ENCODE results near the gene APBA2.

The APBA2 gene

DNA sequence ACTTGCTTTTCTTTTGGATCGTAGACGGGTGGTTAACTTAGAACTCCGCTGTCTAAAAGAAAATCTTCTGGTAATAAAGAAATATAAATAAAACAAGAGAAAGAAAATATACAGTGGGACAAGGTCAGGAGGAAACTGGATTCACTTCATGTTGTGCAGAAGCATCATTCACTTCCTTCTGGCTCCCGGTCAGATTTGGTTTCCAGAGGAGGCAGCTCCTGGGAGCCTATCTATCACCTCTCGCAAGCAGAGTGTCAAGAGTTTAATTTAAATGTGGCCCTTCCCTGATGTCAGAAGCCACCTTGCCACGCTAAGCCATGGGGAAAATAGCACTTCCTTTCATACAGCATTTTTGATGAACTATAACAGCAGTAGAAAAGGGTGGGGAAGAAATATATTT, 244.7 kb downstream of the APBA2 start:
- Histone ChIP-seq H4K8ac (ENCODE audit: low read length) (no peak overlapping the region), H2BK15ac (ENCODE audit: low read depth, poor library complexity, severe bottlenecking) (no peak overlapping the region), H3K4me3 (ENCODE audit: insufficient read depth in 1 of 2, low read depth in 1 of 2, low read length in 2 of 2) (no peak overlapping the region), H3K18ac (ENCODE audit: low read depth in 1 of 2, low read length in 2 of 2) (no peak overlapping the region), H3K79me1 (replicated peaks; ENCODE audit: low read length, poor library complexity, severe bottlenecking) (no peaks in the 10 kb centered on the region), H2AFZ (ENCODE audit: low read depth, low read length) (no peak overlapping the region), H3K14ac (ENCODE audit: low read length in 2 of 2) (no peak overlapping the region), H3K36me3 (ENCODE audit: control insufficient read depth in 1 of 2, insufficient read depth in 2 of 2, low read depth in 1 of 2, low read length in 2 of 2) (peaks cover 0 to under 1% of the 10 kb centered on the region in 2 experiments), H3K23ac (ENCODE audit: low read length in 2 of 2) (no peak overlapping the region), H2AK5ac (ENCODE audit: low read length, severe bottlenecking) (no peak overlapping the region), H3K9ac (ENCODE audit: low read length) (no peak overlapping the region), H3K27me3 (ENCODE audit: control insufficient read depth in 1 of 2, insufficient read depth in 1 of 2, low read length in 2 of 2) (peaks cover 8 to 42% of the 10 kb centered on the region in 2 experiments), H2BK5ac (ENCODE audit: low read depth, low read length, poor library complexity, severe bottlenecking) (no peak overlapping the region), H3K4ac (ENCODE audit: low read depth in 1 of 2, low read length in 2 of 2) (no peak overlapping the region), H3K4me2 (ENCODE audit: low read length, poor library complexity, severe bottlenecking) (no peak overlapping the region), H3K9me3 (ENCODE audit: control insufficient read depth, low read length) (no peaks in the 10 kb centered on the region), H4K91ac (ENCODE audit: low read length) (no peak overlapping the region), H3K4me1 (ENCODE audit: control insufficient read depth, insufficient read depth, low read depth, low read length) (peaks cover 6% of the 10 kb centered on the region), H2BK120ac (ENCODE audit: low read depth, low read length) (no peak overlapping the region), H2BK12ac (ENCODE audit: low read length in 2 of 2) (no peak overlapping the region), H3K27ac (ENCODE audit: low read length, poor library complexity, severe bottlenecking) (no peak overlapping the region)
- 31% methylated on average over 2 of the region's 6 CpGs for WGBS
- no peak for DNase-seq

DNA sequence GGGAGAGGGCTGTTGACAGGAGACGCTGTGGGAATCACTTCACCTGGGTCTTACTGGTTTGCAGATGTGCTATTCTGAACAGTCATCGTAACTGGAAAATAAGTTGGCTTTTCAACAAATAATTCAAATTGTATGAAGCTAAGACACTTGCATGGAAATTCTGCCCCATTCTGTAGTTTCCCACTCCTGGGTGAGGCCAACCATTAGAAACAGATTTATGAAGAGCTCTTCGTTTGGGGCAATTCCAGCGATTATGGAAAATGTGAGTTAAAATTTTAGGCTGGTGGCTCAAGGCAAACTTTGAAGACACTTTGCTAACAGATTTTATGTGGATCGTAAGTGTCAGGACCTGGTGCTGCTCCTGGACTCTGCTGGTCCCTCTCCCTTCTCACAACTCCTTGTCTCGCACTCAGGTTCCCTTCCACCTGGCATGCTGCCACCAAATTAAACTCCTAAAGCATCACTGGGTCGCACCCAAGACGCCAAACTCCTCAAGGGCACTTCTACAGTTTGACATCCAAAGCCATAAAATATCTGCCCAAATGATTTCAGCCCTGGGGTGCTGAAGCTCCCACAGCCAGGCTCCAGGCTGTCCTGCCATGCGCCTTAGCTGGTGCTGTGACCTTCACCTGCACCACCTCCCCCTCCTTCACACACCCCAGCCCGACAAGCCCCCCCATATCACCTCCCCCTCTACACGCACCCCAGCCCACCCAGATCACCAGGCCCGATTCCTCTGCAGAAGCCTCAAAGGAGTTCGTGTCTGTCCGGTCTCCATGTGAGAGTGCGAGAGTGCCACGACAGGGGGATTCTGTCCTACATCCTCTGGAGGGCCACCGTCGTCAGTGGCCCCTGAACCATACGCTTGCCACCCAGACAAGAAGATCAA, 245.4 kb downstream of the APBA2 start:
- WGBS, result 81% methylated on average over 18 of the region's 19 CpGs
- H3K4me3 ChIP-seq (ENCODE audit: insufficient read depth in 1 of 2, low read depth in 1 of 2, low read length in 2 of 2), result no peak overlapping the region
- no peak overlapping the region for H2BK5ac ChIP-seq (ENCODE audit: low read depth, low read length, poor library complexity, severe bottlenecking)
- no peak overlapping the region for H2AFZ ChIP-seq (ENCODE audit: low read depth, low read length)
- H3K27ac ChIP-seq (ENCODE audit: low read length, poor library complexity, severe bottlenecking), result no peak overlapping the region
- H3K4ac ChIP-seq (ENCODE audit: low read depth in 1 of 2, low read length in 2 of 2), result no peak overlapping the region
- no peak overlapping the region for H3K9ac ChIP-seq (ENCODE audit: low read length)
- no peak for DNase-seq
- H3K4me1 ChIP-seq (ENCODE audit: control insufficient read depth, insufficient read depth, low read depth, low read length), result peaks cover 3% of the 10 kb centered on the region
- no peaks in the 10 kb centered on the region for H3K79me1 ChIP-seq (replicated peaks; ENCODE audit: low read length, poor library complexity, severe bottlenecking)
- no peak overlapping the region for H2BK15ac ChIP-seq (ENCODE audit: low read depth, poor library complexity, severe bottlenecking)
- H2BK120ac ChIP-seq (ENCODE audit: low read depth, low read length), result no peak overlapping the region
- peaks cover 8 to 39% of the 10 kb centered on the region in 2 experiments for H3K27me3 ChIP-seq (ENCODE audit: control insufficient read depth in 1 of 2, insufficient read depth in 1 of 2, low read length in 2 of 2)
- no peak overlapping the region for H3K4me2 ChIP-seq (ENCODE audit: low read length, poor library complexity, severe bottlenecking)
- no peak overlapping the region for H4K8ac ChIP-seq (ENCODE audit: low read length)
- no peak overlapping the region for H2AK5ac ChIP-seq (ENCODE audit: low read length, severe bottlenecking)
- peaks cover 0 to 4% of the 10 kb centered on the region in 2 experiments for H3K36me3 ChIP-seq (ENCODE audit: control insufficient read depth in 1 of 2, insufficient read depth in 2 of 2, low read depth in 1 of 2, low read length in 2 of 2)
- no peak overlapping the region for H4K91ac ChIP-seq (ENCODE audit: low read length)
- H3K9me3 ChIP-seq (ENCODE audit: control insufficient read depth, low read length), result no peaks in the 10 kb centered on the region
- no peak overlapping the region for H2BK12ac ChIP-seq (ENCODE audit: low read length in 2 of 2)
- H3K18ac ChIP-seq (ENCODE audit: low read depth in 1 of 2, low read length in 2 of 2), result no peak overlapping the region
- H3K23ac ChIP-seq (ENCODE audit: low read length in 2 of 2), result no peak overlapping the region
- H3K14ac ChIP-seq (ENCODE audit: low read length in 2 of 2), result no peak overlapping the region

GRCh38 chr15:29131840-29132420, 246.2 kb downstream of the APBA2 start:
- Histone ChIP-seq H3K23ac (ENCODE audit: low read length in 2 of 2) (no peak overlapping the region), H2BK15ac (ENCODE audit: low read depth, poor library complexity, severe bottlenecking) (no peak overlapping the region), H3K4me2 (ENCODE audit: low read length, poor library complexity, severe bottlenecking) (no peak overlapping the region), H4K8ac (ENCODE audit: low read length) (no peak overlapping the region), H3K9ac (ENCODE audit: low read length) (no peak overlapping the region), H3K27me3 (ENCODE audit: control insufficient read depth in 1 of 2, insufficient read depth in 1 of 2, low read length in 2 of 2) (peaks cover 8 to 38% of the 10 kb centered on the region in 2 experiments), H3K9me3 (ENCODE audit: control insufficient read depth, low read length) (no peaks in the 10 kb centered on the region), H3K4me1 (ENCODE audit: control insufficient read depth, insufficient read depth, low read depth, low read length) (peaks cover 2% of the 10 kb centered on the region), H3K36me3 (ENCODE audit: control insufficient read depth in 1 of 2, insufficient read depth in 2 of 2, low read depth in 1 of 2, low read length in 2 of 2) (peaks cover 0 to 4% of the 10 kb centered on the region in 2 experiments), H3K27ac (ENCODE audit: low read length, poor library complexity, severe bottlenecking) (no peak overlapping the region), H3K4me3 (ENCODE audit: insufficient read depth in 1 of 2, low read depth in 1 of 2, low read length in 2 of 2) (no peak overlapping the region), H2BK12ac (ENCODE audit: low read length in 2 of 2) (no peak overlapping the region), H2AFZ (ENCODE audit: low read depth, low read length) (no peak overlapping the region), H3K4ac (ENCODE audit: low read depth in 1 of 2, low read length in 2 of 2) (no peak overlapping the region), H3K79me1 (replicated peaks; ENCODE audit: low read length, poor library complexity, severe bottlenecking) (no peaks in the 10 kb centered on the region), H3K14ac (ENCODE audit: low read length in 2 of 2) (no peak overlapping the region), H2BK5ac (ENCODE audit: low read depth, low read length, poor library complexity, severe bottlenecking) (no peak overlapping the region), H3K18ac (ENCODE audit: low read depth in 1 of 2, low read length in 2 of 2) (no peak overlapping the region), H4K91ac (ENCODE audit: low read length) (no peak overlapping the region), H2AK5ac (ENCODE audit: low read length, severe bottlenecking) (no peak overlapping the region), H2BK120ac (ENCODE audit: low read depth, low read length) (no peak overlapping the region)
- WGBS, result 80% methylated on average over 20 of the region's 23 CpGs
- no peak for DNase-seq

DNA sequence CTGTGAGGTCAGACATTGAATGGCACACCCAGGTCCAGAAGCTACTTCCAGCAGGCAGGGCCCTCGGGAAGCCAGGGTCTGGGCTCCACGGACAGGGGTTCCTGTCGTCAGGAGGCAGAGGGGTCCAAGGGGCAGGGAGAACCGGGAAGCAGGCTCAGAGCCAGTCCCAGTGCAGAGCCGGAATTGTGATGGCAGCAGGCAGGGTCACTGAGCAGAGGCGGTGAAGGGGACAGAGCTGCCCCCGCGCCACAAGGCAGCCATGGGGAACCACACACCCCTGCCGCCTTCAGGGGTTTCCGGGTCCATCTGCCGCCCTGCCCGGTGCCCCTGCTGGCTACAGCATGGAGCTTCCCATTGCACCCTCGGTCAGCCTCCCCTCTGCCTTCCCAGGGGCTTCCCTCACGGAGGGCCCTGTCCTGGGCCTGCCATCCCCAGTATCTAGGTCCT, 247.0 kb downstream of the APBA2 start:
- Histone ChIP-seq H3K79me1 (replicated peaks; ENCODE audit: low read length, poor library complexity, severe bottlenecking) (no peaks in the 10 kb centered on the region), H3K27me3 (ENCODE audit: control insufficient read depth in 1 of 2, insufficient read depth in 1 of 2, low read length in 2 of 2) (peaks cover 8 to 35% of the 10 kb centered on the region in 2 experiments), H4K8ac (ENCODE audit: low read length) (no peak overlapping the region), H3K4me2 (ENCODE audit: low read length, poor library complexity, severe bottlenecking) (no peak overlapping the region), H4K91ac (ENCODE audit: low read length) (peak overlapping the region; percentile 8), H3K4me3 (ENCODE audit: insufficient read depth in 1 of 2, low read depth in 1 of 2, low read length in 2 of 2) (peak overlapping the region in 1 of 2 experiments; percentile 20), H3K4me1 (ENCODE audit: control insufficient read depth, insufficient read depth, low read depth, low read length) (peaks cover 2% of the 10 kb centered on the region), H2BK5ac (ENCODE audit: low read depth, low read length, poor library complexity, severe bottlenecking) (no peak overlapping the region), H3K18ac (ENCODE audit: low read depth in 1 of 2, low read length in 2 of 2) (no peak overlapping the region), H2BK12ac (ENCODE audit: low read length in 2 of 2) (no peak overlapping the region), H3K9ac (ENCODE audit: low read length) (no peak overlapping the region), H3K4ac (ENCODE audit: low read depth in 1 of 2, low read length in 2 of 2) (no peak overlapping the region), H3K36me3 (ENCODE audit: control insufficient read depth in 1 of 2, insufficient read depth in 2 of 2, low read depth in 1 of 2, low read length in 2 of 2) (peaks cover 0 to 4% of the 10 kb centered on the region in 2 experiments), H2AK5ac (ENCODE audit: low read length, severe bottlenecking) (no peak overlapping the region), H2BK15ac (ENCODE audit: low read depth, poor library complexity, severe bottlenecking) (no peak overlapping the region), H2BK120ac (ENCODE audit: low read depth, low read length) (no peak overlapping the region), H3K27ac (ENCODE audit: low read length, poor library complexity, severe bottlenecking) (no peak overlapping the region), H3K9me3 (ENCODE audit: control insufficient read depth, low read length) (no peaks in the 10 kb centered on the region), H3K23ac (ENCODE audit: low read length in 2 of 2) (no peak overlapping the region), H2AFZ (ENCODE audit: low read depth, low read length) (no peak overlapping the region), H3K14ac (ENCODE audit: low read length in 2 of 2) (no peak overlapping the region)
- no peak for DNase-seq
- WGBS, result 81% methylated on average over 14 of the region's 14 CpGs
